Cardiac fibroblast (primary cell): ENCODE measurements around the gene KAZN.

Source experiments
- DNase-seq, 2 donors: peaks; one replicate each; pipeline versions ENCODE4 v3.0.0 to v3.0.0-alpha.2; 2010; ENCODE audit warnings: low read depth in 2 of 2
- H3K4me3 ChIP-seq, 2 donors: replicated peaks in 1 of 2; 1 replicate in 1 of 2; 2 replicates in 1 of 2; pipeline ENCODE4 v1.5.1; 2011; ENCODE audit warnings: low read depth in 2 of 2, low read length in 2 of 2, mild to moderate bottlenecking in 2 of 2, moderate library complexity in 1 of 2
- TF ChIP-seq, protein P1 (sequence below): IDR thresholded peaks from one replicate; pipeline ENCODE4 v1.5.1; 2011; ENCODE audit warnings: low read depth, mild to moderate bottlenecking, low read length, inconsistent platforms

Gene KAZN

DNA sequence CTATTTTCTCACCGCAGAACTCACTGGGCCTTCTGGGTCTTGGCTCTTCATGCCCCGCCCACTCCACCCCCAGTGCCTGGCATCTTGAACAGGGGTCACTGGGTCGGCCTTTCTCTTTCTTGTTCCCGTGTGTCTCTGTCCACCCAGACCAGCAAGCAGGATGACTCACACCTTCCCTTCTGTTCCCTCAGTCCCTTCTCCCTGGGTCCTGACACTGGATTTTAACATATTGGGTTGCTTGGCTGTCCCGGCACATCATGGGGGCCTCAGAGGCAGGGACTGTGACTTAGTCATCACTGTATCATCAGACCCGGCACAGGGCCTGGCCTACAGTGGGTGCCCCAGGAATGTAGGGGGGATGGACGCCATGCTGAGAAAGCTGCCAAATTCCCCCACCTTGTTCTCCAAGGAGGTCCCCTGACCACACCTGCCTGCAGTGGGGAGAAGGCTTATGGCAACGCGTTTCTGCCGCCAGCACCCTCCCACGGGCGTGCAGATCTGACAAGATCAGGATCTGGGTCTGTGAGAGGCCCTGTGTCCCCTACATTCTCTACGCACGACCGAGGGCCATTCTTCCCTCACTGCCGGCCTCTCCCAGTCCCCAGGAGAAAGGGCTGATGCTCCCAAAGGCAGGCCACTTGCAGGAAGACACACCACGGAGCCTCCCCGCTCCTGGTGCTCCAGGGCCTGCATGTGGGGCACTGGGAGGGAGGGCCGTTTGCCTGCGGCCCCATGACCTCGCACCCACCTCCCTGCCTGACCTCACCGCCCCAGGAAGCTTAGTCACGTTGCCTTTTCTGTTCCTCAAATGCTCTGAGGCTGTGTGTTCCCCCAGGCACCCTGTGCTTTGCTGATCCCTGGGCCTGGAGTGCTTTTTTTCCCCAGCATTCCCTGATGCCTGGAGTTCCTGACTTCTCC, 397.9 kb downstream of the KAZN start:
- H3K4me3 ChIP-seq: no peak overlapping the region
- peak; percentile 41 to 42 for DNase-seq
- TF ChIP-seq, protein P1, sequence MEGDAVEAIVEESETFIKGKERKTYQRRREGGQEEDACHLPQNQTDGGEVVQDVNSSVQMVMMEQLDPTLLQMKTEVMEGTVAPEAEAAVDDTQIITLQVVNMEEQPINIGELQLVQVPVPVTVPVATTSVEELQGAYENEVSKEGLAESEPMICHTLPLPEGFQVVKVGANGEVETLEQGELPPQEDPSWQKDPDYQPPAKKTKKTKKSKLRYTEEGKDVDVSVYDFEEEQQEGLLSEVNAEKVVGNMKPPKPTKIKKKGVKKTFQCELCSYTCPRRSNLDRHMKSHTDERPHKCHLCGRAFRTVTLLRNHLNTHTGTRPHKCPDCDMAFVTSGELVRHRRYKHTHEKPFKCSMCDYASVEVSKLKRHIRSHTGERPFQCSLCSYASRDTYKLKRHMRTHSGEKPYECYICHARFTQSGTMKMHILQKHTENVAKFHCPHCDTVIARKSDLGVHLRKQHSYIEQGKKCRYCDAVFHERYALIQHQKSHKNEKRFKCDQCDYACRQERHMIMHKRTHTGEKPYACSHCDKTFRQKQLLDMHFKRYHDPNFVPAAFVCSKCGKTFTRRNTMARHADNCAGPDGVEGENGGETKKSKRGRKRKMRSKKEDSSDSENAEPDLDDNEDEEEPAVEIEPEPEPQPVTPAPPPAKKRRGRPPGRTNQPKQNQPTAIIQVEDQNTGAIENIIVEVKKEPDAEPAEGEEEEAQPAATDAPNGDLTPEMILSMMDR: no peak

DNA sequence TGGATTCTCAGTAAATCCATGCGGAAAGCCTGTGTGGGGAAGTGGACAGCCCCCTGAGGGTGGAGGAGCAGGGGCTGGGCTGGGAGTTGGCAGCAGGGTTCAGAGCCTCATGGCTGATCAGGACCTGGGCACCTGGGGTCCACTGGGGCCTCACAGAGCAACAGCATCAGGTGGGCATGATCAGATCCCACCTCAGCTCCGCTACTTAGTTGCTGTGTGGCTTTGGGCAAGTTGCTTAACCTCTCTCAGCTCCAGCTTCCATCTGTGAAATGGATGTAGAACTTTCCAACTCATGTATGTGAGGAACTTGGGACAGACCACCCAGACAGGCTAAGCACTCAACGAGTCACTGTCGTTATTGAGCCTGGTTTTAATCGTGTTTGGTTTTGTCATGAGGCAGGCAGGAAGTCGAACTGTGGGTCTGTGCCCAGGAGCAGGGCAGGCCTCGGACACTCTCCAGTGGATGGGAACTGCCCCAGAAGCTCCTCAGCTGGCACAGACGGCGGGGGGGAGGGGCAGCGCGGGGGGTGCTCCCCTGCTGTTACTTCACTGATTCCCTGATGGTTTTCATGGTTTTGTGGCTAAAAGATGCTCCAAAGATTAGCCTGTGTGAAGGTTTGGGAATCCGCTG, 399.3 kb downstream of the KAZN start:
- DNase-seq: no peak
- TF ChIP-seq, protein P1: no peak
- no peak overlapping the region for H3K4me3 ChIP-seq

DNA sequence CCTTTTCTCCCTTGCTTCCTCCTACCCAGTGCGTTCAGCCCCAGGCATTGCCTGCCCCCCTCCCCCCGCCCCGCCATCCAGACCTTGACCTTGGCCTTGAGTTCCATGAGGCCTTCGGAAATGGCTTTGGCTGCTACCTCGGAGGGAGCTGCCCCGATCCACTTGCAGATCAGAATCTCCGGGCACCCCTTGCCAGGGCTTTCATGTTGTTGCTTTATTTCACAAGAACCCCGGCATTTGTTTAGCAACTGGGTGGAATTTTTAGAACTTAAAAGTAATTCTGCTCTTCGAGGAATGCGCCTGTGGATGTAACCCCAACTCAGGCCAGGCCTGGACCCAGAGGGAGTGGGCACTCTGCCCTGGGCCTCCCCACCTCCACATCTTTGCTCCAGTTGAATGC, 401.0 kb downstream of the KAZN start:
- DNase-seq: no peak
- TF ChIP-seq, protein P1: no peak

DNA sequence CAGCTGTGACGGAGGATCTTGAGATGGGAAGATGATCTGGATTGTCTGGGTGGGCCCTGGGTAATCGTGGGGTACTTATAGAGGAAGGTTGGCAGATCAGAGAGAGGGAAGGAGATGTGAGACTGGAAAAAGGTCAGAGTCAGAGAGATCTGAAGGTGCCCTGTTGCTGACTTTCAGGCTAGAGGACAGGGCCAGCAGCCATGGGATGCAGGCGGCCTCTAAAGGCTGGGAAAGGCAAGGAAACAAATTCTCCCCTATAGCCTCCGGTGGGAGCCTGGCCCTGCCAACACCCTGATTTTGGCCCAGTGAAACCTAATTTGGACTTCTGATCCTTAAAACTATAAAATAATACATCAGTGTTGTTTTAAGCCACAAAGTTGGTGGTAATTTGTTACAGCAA, 401.5 kb downstream of the KAZN start:
- no peak for DNase-seq
- H3K4me3 ChIP-seq: no peak overlapping the region
- TF ChIP-seq, protein P1: no peak

More for the DNA sequence above, 401.0 kb downstream of the KAZN start:
- H3K4me3 ChIP-seq: no peak overlapping the region

DNA sequence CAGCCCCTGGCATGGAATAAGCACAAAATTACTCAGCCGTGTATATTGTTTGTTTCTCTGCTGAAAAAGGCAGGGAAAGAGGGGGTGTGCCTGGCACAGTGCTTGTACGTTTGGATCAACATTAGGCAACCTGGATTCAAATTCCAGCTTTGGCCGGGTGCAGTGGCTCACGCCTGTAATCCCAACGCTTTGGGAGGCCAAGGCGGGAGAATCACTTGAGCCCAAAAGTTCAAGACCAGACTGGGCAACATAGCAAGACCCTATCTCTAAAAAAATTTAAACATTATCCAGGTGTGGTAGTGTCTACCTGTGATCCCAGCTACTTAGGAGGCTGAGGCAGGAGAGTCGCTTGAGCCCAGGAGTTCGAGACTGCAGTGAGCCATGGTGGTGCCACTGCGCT, 402.2 kb downstream of the KAZN start:
- TF ChIP-seq, protein P1: no peak
- no peak for DNase-seq
- no peak overlapping the region for H3K4me3 ChIP-seq

DNA sequence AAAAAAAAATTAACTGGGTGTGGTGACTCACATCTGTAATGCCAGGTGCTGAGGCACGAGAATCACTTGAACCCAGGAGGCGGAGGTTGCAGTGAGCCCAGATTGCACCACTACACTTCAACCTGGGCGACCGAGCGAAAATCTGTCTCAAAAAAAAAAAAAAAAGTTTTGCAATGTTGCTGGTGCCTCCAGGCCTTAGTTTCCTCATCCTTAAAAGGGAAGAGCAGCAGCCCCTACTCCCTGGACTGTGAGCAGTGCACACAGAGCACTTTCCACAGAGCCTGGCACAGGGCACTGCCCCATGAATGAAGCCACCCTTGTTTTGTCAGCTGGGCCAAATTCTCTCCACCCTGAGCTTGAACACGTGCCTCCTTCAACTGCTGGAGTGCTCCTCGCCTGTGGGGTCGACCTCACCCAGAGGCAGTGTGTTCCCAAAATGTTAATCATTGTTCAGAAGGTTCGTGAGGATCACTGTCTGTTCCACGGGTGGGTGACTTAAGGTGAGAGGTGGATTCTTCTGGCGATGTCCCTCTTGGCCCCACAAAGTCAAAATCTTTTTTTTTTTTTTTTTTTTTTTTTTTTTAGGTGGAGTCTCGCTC, 402.9 kb downstream of the KAZN start:
- TF ChIP-seq, protein P1: no peak
- DNase-seq: no peak
- H3K4me3 ChIP-seq: no peak overlapping the region
